Stimulated activated effector memory CD8-positive, alpha-beta T cell treated with anti-CD3 and anti-CD28 coated beads, Interleukin-12 subunit alpha, Interleukin-12 subunit beta, amount 100 ng/mL, for 72 hours (primary cell): ENCODE results near the gene DYNLL2.
"Not testable (repeated sequence)": the region's sequence is repeated elsewhere in the genome, so short reads cannot be mapped to it uniquely, and the experiment has no call there.

Experiments
- ATAC-seq: fragments of 150-1000 bp; cut with Tn5 transposase; 2 replicates; pipeline ENCODE4 v1.10.0; 2021
- DNase-seq, 2 donors: peaks; one replicate each; pipeline ENCODE4 v3.0.0; 2021 to 2022; ENCODE audit warnings: low spot score in 2 of 2
- H3K27ac Mint-ChIP-seq: one replicate; pipeline ENCODE4 v1.8.0; 2022; ENCODE audit warnings: mild to moderate bottlenecking, mixed read lengths
- H3K36me3 Mint-ChIP-seq: one replicate; pipeline ENCODE4 v1.8.0; 2022; ENCODE audit warnings: mild to moderate bottlenecking, mixed read lengths
- H3K4me1 Mint-ChIP-seq: one replicate; pipeline ENCODE4 v1.8.0; 2022; ENCODE audit warnings: mixed read lengths
- H3K4me3 Mint-ChIP-seq: one replicate; pipeline ENCODE4 v1.8.0; 2022; ENCODE audit warnings: mild to moderate bottlenecking, mixed read lengths
- H3K9me3 Mint-ChIP-seq: one replicate; pipeline ENCODE4 v1.8.0; 2022; ENCODE audit warnings: mixed read lengths

Gene DYNLL2

DNA sequence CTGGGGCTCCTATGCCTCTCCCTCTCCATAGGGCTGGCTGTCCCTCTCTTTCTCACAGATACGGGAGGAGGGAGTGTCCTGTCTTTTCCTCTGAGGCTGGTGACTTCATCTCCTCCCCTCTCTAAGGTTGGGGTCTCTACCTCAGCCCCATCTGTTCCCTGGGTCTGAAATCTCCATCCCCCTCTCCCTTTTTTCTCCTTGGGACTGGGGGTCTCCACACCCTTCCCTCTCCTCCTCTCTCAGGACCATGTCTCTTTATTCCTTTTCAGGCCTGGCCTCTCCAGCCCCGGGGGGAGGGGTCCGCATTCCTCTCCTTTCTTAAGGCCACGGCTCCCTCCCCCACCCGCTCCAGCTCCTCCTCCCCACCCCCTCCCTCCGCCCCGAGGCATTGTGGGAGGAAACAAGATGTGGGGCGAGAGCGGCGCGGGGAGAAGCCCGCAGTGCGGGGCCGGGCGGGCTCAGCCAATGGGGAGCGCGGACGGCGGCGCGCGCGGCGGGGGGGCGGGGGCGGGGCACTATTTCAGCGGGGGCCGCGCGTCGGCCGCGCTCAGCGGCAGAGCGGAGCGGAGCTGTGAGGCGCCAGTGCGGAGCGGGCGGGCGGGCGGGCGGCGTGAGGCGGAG, at the start of gene DYNLL2:
Gene DYNLL2 (plus strand): TSS at position 550 of the 621 bp plus-strand sequence. CDS start 3,672 bp downstream, outside the sequence.
- peaks cover 42% of the 10 kb centered on the region for H3K36me3 Mint-ChIP-seq
- H3K9me3 Mint-ChIP-seq = no peaks in the 10 kb centered on the region
- DNase-seq (peak; percentile 70 to 87), ATAC-seq (peak; percentile 86)
- peak within 1 kb of the TSS; percentile 76 for H3K4me3 Mint-ChIP-seq
- peaks cover 30% of the 10 kb centered on the region for H3K4me1 Mint-ChIP-seq
- peak within 1 kb of the TSS; percentile 89 for H3K27ac Mint-ChIP-seq

DNA sequence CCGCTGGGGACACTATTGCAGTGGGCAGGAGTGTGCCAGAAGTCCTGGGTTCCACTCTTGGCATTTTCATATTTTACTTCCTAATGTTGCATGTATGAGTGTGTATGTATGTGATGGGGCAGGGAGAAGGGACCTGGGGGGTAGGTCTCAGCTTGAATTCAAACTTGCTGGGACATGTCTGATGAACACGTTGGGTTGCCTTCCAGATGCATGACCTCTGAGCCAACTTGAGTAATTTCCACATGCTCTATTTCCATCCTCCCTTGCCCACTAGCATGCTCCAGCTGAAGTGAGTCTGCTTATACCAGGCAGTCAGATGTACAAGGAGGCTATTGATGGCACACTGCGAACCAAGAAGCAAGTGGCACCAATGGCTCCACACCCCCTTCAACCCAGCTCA, 43.2 kb upstream of the DYNLL2 start:
- no peak overlapping the region for H3K27ac Mint-ChIP-seq
- DNase-seq = no peak
- H3K4me3 Mint-ChIP-seq = no peak overlapping the region
- no peaks in the 10 kb centered on the region for H3K4me1 Mint-ChIP-seq
- no peaks in the 10 kb centered on the region for H3K9me3 Mint-ChIP-seq
- H3K36me3 Mint-ChIP-seq = no peaks in the 10 kb centered on the region
- ATAC-seq = no peak

DNA sequence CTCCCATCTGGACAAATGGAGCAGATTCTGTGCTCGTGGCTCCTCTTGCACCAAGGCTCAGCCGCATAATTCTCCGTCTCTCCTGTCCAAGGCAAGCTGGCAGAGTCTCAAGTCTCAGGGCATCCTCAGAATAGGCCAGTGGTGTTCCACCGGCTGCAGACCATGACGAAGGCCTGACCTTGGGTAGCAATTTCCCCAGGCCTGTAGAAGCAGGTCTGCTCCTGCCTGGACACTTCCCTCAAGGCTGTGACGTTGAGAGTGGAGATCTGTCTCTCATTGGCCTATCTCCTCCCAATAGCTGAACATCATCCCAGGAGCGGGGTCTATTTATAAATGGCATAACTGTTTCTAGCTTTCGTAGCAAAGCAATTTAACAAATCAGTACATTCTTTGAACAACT, 42.8 kb upstream of the DYNLL2 start:
- no peak for DNase-seq
- no peak overlapping the region for H3K27ac Mint-ChIP-seq
- no peak for ATAC-seq
- no peaks in the 10 kb centered on the region for H3K9me3 Mint-ChIP-seq
- no peaks in the 10 kb centered on the region for H3K36me3 Mint-ChIP-seq
- H3K4me1 Mint-ChIP-seq = no peaks in the 10 kb centered on the region
- H3K4me3 Mint-ChIP-seq = no peak overlapping the region

GRCh38 chr17:58041161-58041560, 42.1 kb upstream of the DYNLL2 start:
- H3K36me3 Mint-ChIP-seq = no peaks in the 10 kb centered on the region
- H3K27ac Mint-ChIP-seq = no peak overlapping the region
- DNase-seq (no peak), ATAC-seq (no peak)
- no peaks in the 10 kb centered on the region for H3K4me1 Mint-ChIP-seq
- H3K9me3 Mint-ChIP-seq = no peaks in the 10 kb centered on the region
- H3K4me3 Mint-ChIP-seq = no peak overlapping the region

DNA sequence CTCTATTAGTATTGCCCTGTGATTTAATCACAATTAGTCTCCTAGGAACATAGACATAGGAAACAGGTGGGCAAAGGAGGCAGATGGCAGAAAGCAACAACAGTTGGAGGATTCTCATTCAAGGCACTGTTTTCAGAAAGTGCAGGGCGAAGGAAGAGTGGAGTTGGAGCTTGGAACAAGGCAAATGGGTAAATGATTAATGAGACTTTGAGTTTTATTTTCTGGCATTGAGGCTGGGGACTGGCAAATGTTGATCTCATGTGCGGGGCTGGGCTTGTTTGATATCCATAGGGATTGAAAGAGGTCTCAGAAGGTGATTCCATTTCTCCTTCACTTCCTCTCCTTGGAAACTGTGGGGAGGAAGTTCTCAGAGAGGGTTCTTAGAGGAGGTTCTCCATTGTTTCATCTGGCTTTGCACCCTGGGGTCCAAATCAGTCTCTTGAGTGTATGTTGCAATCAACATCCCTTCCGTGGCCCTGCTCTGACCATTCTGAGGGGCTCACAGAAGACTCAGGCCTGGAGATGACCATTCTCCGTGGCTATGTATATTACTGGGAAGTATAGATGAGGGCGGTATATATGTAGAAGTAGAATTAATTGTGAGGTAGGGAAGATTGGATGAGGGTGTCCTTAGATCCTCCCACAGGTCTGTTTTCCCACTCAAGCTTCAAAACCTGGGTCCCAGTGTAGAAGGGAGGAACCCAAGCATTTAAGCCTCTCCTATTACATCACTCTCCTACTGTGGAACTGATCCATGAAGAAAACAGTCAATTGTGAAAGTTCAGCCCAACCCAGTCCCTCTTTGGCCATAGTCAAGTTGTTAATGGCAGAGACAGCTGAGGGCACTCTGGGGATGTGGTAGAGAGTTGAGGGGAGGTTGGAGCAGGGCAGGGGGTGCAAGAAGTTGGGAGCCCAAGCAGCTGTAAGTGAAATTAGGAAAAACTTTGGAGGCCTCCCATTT, 39.7 kb upstream of the DYNLL2 start:
- H3K36me3 Mint-ChIP-seq = no peaks in the 10 kb centered on the region
- H3K4me3 Mint-ChIP-seq = no peak overlapping the region
- no peak overlapping the region for H3K27ac Mint-ChIP-seq
- ATAC-seq (no peak), DNase-seq (no peak)
- no peaks in the 10 kb centered on the region for H3K4me1 Mint-ChIP-seq
- H3K9me3 Mint-ChIP-seq = no peaks in the 10 kb centered on the region

DNA sequence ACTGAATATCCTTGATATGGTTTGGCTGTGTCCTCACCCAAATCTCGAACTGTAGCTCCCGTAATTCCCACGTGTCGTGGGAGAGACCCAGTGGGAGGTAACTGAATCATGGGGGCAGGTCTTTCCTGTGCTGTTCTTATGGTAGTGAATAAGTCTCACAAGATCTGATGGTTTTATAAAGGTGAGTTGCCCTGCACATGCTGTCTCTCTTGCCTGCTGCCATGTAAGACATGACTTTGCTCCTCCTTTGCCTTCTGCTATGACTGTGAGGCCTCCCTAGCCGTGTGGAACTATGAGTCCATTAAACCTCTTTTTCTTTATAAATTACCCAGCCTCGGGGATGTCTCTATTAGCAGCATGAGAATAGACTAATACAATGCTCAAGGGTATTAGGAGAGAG, 39.0 kb upstream of the DYNLL2 start:
- H3K4me3 Mint-ChIP-seq, H3K9me3 Mint-ChIP-seq, ATAC-seq, H3K4me1 Mint-ChIP-seq, DNase-seq, H3K36me3 Mint-ChIP-seq, H3K27ac Mint-ChIP-seq: not testable (repeated sequence)

DNA sequence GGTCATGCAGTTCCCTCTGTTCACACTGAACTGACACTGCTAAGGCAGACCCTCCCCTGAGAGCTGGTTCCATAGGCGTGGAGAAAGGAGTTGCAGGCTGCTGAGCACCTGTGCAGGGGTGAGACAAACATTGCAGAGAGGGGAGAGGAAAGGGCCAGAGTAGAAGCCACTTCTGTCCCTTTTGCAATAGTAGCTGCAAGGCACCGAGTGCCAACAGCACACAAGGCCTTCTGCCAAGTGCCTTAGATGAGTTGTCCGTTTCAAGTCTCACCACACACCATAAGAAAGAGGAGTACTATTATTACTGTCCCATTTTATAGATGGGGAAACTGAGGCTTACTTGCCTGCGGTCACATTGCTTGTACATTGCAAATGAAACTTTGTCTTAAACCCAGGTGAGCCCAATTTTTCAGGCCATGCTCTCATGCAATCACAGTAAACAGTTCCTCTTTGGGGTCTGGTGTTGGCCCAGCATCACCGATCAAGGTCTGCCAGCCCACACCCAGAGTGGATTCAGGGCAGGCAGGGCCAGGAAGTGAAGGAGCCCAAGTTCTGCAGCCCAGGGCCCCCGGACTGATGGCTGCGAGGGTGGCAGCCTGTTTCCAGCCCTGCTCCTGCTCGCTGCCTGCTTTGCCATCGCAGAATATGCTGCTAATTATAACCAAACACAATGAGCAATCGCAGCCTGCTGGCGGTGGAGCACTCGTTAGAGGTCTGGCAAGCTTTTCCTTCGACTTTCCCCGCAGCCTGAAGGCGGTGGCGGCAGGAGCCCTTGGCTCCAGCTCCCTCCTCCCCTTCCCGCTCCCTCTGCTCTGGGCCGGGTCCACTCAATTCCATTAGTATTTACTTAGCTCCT, 36.8 kb upstream of the DYNLL2 start:
- H3K4me1 Mint-ChIP-seq = no peaks in the 10 kb centered on the region
- DNase-seq (no peak), ATAC-seq (no peak)
- no peak overlapping the region for H3K4me3 Mint-ChIP-seq
- no peaks in the 10 kb centered on the region for H3K36me3 Mint-ChIP-seq
- H3K27ac Mint-ChIP-seq = no peak overlapping the region
- H3K9me3 Mint-ChIP-seq = no peaks in the 10 kb centered on the region

DNA sequence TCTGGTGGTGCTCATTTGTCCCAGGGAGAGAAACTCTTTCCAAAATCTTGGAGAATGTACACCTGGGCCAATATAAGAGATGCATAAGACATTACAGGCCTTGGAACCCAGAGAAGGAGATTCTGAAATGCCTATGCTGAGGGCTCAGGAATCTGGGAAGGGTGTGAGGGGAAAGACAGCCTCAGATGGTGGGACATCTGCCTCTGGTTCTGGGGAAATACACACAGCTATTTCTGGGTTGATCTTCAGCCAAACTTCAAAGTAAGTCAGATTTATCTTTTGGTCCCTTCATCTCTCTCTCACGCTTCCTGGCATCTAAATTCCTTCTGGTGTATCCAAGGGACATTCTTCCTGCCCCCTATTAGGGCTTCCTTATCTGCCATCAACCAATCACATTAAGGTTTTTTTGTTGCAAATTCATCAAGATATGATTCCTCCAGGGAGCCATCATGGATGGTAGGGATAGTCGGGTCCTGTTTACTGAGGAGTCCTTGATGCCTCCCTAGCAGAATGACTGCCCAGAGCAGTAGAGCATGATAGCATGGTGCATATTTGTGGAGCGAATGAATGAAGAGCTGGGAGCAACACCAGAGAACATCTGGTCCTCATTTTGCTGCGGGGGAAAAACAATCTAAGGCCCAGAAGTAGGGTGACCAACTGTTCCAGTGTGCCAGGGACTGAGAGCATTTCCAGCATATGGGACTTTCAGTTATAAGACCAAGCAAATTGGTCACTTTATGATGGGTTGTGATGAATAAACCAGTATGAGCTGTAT, 35.7 kb upstream of the DYNLL2 start:
- ATAC-seq (no peak), DNase-seq (no peak)
- H3K4me1 Mint-ChIP-seq = no peaks in the 10 kb centered on the region
- H3K4me3 Mint-ChIP-seq = no peak overlapping the region
- H3K9me3 Mint-ChIP-seq = no peaks in the 10 kb centered on the region
- H3K27ac Mint-ChIP-seq = no peak overlapping the region
- H3K36me3 Mint-ChIP-seq = no peaks in the 10 kb centered on the region

- Mint-ChIP-seq H3K36me3 (no peaks in the 10 kb centered on the region), H3K4me1 (peaks cover 13% of the 10 kb centered on the region), H3K4me3 (no peak overlapping the region), H3K27ac (no peak overlapping the region), H3K9me3 (no peaks in the 10 kb centered on the region)
- ATAC-seq (no peak), DNase-seq (no peak)
These were observed 33.7 kb upstream of the DYNLL2 start for GRCh38 chr17:58049533-58049932.

- peaks cover 13% of the 10 kb centered on the region for H3K4me1 Mint-ChIP-seq
- DNase-seq = no peak
- H3K4me3 Mint-ChIP-seq = no peak overlapping the region
- H3K9me3 Mint-ChIP-seq = no peaks in the 10 kb centered on the region
- H3K36me3 Mint-ChIP-seq = no peaks in the 10 kb centered on the region
- ATAC-seq = no peak
- H3K27ac Mint-ChIP-seq = no peak overlapping the region
These were observed 32.3 kb upstream of the DYNLL2 start for GRCh38 chr17:58050966-58051365.

DNA sequence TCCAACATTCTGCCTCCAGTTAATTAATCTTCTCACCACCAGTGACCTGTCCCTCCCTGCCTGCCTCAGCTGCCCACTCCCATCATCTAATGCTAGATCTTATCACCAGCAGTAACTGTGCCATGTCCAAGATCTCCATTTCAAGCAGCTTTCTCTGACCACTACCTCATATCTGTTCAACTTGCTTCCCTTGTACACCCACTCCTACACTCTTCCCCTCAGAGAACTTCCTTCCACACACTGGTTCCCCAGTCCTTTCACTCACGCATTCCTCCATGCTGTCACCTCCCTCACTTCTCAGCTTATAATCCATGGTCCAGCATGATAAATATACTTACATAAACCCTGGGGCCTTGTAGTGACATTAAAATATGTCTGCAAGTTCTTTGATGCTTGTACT, 31.8 kb upstream of the DYNLL2 start:
- Mint-ChIP-seq H3K36me3 (no peaks in the 10 kb centered on the region), H3K27ac (no peak overlapping the region), H3K9me3 (no peaks in the 10 kb centered on the region), H3K4me1 (peaks cover 13% of the 10 kb centered on the region), H3K4me3 (no peak overlapping the region)
- ATAC-seq (no peak), DNase-seq (no peak)

- H3K9me3 Mint-ChIP-seq = no peaks in the 10 kb centered on the region
- H3K27ac Mint-ChIP-seq = no peak overlapping the region
- peaks cover 13% of the 10 kb centered on the region for H3K4me1 Mint-ChIP-seq
- ATAC-seq (no peak), DNase-seq (no peak)
- H3K4me3 Mint-ChIP-seq = no peak overlapping the region
- H3K36me3 Mint-ChIP-seq = no peaks in the 10 kb centered on the region
These were observed 30.8 kb upstream of the DYNLL2 start for GRCh38 chr17:58052407-58052806.

DNA sequence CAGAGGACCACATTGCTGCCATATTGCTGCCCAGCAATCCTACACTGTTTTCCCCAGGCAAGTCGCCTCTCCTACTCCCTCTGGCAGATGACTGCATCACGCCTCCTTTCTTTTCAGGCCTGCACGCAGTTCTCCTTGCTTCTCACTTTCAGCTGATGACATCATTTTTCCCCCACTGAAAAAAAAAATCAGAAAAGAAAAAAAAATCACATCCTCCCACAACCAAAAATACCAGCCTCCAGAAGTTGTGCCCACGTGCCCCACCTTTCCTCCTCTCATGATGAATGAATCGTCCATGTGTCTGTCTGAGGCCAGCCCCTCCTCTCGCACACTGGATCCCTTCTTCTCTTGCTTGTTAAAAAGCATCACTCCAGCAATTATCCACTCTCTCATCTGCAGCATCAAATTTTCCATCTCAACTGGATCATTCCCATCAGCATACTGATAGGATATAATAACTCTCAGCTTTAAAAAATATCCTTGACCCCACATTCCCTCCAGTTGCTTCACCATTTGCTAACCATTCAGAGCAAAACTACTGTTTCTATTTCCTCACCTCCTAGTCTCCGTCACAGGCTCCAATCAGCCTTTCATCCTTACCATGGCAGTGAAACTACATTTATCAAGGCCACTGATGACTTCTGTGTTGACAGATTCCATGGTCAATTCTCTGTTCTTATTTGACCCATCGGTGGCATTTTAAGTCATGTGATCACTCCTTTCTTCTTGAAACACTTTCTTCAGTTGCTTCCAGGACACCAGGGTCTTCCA, 30.1 kb upstream of the DYNLL2 start:
- Mint-ChIP-seq H3K4me1 (peaks cover 13% of the 10 kb centered on the region), H3K27ac (no peak overlapping the region), H3K9me3 (no peaks in the 10 kb centered on the region), H3K36me3 (no peaks in the 10 kb centered on the region), H3K4me3 (no peak overlapping the region)
- DNase-seq = no peak
- ATAC-seq = peak; percentile 60

GRCh38 chr17:58054641-58055040, 28.6 kb upstream of the DYNLL2 start:
- no peaks in the 10 kb centered on the region for H3K9me3 Mint-ChIP-seq
- H3K4me1 Mint-ChIP-seq = peaks cover 13% of the 10 kb centered on the region
- ATAC-seq (no peak), DNase-seq (no peak)
- no peaks in the 10 kb centered on the region for H3K36me3 Mint-ChIP-seq
- no peak overlapping the region for H3K4me3 Mint-ChIP-seq
- H3K27ac Mint-ChIP-seq = no peak overlapping the region
